ENCODE data around the gene PRSS38.

- TF ChIP-seq CTCF (IDR thresholded peaks at IDR 0.05; ENCODE audit: low read depth, low read length) (no peak), EZH2phosphoT487 (IDR thresholded peaks at IDR 0.05; ENCODE audit: low read depth) (no peak)
Measured at GRCh38 chr1:227768640-227769039, 46.8 kb upstream of the PRSS38 start.

All from OCI-LY3 (cell line).